ENCODE measurements around the gene ESYT1.

ESYT1 gene

DNA sequence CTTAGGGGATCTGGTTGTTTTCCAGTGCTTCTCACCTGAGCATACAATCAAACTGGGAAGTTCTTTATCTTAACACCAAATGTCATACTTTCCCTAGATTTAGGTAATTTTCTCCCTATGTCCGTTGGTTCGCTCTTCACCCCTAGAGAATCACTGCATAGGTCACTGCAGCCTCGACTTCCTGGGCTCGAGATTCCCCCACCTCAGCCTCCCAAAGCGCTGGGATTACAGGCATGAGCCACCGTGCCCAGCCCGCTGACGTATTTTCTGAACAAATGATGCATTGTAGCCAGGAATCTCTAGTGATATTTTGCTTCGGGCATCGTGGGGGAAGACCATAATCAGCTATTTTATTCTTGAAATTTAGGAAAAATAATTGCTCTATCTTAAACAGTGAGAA lies 12.7 kb upstream of the ESYT1 start:
- TF ChIP-seq GATA1 (IDR thresholded peaks at IDR 0.05; ENCODE audit: low read depth, low read length) (no peak), POLR2A (IDR thresholded peaks at IDR 0.05; ENCODE audit: low read length) (no peak)
- no peak for DNase-seq

DNA sequence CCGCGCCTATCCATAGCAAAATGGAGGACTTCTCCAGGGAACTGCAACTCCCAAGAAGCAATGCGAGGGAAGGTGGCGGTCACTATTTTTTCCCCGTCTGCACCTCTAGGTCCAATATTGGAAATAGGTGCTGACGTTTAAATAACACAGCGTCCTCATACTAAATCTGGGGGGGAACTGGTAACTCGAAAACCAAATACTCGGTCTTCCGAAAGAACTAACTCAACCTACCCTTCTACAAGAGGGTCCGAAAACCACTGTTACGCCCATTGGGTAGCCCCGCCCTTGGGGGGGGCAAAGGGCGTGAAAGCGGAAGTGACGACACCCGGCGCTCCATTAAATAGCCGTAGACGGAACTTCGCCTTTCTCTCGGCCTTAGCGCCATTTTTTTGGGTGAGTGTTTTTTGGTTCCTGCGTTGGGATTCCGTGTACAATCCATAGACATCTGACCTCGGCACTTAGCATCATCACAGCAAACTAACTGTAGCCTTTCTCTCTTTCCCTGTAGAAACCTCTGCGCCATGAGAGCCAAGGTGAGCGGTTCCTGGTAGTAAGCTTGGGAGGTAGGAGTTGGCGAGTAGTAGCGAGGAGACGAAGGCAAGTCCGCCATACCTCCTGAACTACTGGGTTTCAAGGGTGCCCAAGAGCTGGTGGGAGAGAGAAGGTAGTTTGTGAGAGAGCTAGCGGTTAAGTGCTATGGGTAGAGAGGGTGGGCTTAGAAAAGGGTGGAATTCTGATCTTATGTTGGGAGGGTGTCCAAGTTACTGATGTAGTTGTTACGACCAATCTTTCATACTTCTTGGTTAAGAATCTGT lies 11.6 kb upstream of the ESYT1 start, which contains the start of gene RPL41:
TSS of gene RPL41 (plus strand) at position 367 of the 815 bp plus-strand sequence.
- peak; percentile 96 to 98 for DNase-seq
- TF ChIP-seq POLR2A (IDR thresholded peaks at IDR 0.05; ENCODE audit: low read length) (peak; percentile 100), GATA1 (IDR thresholded peaks at IDR 0.05; ENCODE audit: low read depth, low read length) (no peak)

DNA sequence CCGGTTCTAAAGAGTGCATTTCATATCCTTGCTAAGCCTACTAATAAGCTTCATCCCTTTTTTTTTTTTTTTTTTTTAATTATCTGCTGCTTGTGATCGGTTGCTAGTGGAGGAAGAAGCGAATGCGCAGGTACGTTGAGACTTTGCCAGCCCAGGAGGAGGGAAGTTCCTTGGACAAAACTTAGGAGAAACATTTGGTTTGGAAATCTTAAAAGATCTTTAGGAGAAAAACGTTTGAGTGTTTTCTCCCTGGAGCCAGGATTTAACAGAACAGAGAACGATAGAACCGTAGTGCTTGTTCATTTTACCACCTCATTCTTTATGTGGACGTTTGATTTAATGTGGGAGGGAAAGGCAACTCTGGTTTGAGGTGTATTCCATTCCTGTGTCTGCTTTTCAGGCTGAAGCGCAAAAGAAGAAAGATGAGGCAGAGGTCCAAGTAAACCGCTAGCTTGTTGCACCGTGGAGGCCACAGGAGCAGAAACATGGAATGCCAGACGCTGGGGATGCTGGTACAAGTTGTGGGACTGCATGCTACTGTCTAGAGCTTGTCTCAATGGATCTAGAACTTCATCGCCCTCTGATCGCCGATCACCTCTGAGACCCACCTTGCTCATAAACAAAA lies 10.9 kb upstream of the ESYT1 start:
- peak in 1 of 2 experiments; percentile 56 for DNase-seq

DNA sequence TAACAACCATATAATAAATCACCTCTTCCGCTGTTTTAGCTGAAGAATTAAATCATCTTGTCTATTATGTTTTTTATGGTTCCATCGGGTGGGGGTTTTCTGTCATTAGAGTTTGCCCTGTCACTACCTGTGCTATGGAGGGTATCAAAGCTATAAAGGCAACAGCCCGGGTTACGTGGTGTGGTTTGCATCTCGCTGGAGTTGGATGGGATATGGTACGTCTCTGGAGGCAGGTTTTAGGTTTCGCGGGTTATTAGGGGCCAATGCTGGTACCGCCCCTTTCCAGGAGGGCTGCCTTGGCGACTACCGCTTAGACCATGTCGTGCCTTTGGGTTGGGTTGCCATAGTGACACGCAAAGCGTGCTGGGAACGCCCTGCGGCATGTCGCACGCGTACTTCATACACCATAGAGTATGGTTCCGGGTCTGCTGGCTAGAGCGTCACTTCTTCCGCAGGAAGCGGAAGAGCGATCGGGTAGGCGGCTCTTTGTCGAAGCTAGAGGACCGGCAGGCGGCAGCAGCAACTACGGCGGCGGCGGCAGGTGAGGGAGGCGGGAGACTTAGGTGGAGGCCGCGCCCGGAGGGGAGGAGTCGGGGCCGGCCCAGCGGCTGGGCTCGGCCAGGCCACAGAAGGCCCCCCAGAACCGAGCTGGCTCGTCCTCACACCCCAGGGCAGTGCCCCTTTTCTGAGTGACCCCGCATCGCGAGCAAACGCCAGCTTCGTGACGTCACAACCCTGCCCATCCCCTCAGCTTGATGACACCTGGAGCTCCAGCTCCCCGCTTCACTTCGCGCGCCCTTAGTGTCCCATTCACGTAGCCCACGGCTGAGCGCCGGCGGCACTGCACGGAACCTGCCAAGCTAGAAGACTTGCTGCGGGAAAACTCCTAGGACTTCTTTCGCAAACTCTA lies 10.0 kb upstream of the ESYT1 start, which contains the start of gene ZC3H10:
TSS of gene ZC3H10 (plus strand) at position 489 of the 910 bp plus-strand sequence. CDS start 2,297 bp downstream, outside the sequence.
- DNase-seq = peak; percentile 99 to 100
- TF ChIP-seq POLR2A (IDR thresholded peaks at IDR 0.05; ENCODE audit: low read length) (peak; percentile 96), GATA1 (IDR thresholded peaks at IDR 0.05; ENCODE audit: low read depth, low read length) (no peak)

DNA sequence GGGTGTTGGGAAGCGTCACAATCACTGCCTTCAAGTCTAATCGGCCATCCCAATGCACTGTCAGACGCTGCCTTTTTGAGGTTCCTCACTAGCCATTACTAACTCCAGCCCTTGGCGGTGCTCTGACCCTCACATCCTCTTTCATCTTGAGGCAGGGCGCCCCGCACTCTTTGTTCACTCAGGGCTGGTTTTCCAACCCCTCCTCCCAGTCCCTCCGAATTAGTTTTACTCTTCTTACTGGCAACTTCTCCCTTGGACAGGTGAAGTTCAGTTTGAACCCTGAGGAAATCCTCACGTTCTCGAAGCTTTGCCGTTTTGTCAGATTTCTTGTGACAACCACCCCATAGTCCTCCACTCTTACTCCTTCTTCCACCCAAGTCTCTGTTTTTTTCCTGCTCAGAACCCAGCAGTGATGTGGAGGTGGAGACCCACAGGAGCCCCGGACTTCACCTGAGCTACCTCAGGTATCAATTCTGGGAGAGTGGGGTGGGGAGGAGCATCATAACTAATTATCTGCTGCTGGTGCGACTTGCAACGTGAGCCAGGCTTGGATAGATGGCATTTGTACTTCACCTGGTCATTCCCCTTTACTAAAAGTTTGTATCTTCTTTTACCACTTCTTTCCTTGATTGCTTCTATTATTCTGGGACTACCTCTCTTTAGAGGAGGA lies 9.2 kb upstream of the ESYT1 start:
- TF ChIP-seq GATA1 (IDR thresholded peaks at IDR 0.05; ENCODE audit: low read depth, low read length) (no peak), POLR2A (IDR thresholded peaks at IDR 0.05; ENCODE audit: low read length) (no peak)
- no peak for DNase-seq

DNA sequence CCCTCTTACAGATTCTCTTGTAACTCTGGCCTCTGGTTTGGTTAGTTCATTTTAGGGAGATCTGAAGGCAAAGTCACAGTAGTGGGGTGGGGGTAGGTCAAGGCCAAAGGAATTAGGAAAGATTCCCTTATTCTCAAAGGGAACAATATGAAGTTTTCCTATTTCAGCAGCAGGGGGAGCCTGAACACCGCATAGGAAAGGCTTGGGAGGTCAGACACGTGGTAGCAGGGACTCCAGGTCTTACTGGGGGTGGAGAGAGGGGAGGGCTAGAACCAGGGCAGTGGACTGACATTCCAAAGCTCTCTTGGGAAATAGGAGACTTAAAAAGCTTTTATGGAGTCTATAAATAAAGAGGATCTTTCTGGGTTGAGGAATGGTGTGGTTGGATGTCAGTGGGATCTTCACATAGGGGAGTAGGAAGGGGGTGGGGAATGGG lies 8.7 kb upstream of the ESYT1 start:
- TF ChIP-seq GATA1 (IDR thresholded peaks at IDR 0.05; ENCODE audit: low read depth, low read length) (no peak), POLR2A (IDR thresholded peaks at IDR 0.05; ENCODE audit: low read length) (no peak)
- DNase-seq = peak; percentile 86 to 90

DNA sequence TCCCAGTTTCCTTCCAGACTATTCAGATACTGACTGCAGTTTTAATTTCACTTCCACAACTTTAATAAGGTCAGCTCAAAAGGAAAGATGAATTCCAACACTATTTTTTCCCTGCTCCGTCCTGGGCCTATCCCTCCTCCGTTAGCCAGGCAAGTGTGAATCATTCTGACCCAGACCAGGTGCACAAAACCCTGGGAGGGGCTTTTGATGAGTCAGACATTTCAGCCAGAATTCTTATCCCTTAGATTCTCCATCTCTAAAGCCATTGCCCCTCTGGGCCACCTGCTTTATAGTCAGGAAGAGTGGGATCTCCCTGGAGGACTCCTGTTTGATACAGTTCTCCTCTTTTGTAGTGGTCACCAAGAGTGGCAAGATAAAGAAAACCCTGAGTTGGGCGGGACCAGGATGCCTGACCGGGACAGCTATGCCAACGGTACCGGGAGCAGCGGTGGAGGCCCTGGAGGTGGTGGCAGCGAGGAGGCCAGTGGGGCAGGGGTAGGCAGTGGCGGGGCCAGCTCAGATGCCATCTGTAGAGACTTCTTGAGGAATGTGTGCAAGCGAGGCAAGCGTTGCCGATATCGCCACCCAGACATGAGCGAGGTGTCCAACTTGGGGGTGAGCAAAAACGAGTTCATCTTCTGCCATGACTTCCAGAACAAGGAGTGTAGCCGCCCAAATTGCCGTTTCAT lies 7.8 kb upstream of the ESYT1 start:
- DNase-seq = no peak
- TF ChIP-seq POLR2A (IDR thresholded peaks at IDR 0.05; ENCODE audit: low read length) = no peak
- TF ChIP-seq GATA1 (IDR thresholded peaks at IDR 0.05; ENCODE audit: low read depth, low read length) = no peak

DNA sequence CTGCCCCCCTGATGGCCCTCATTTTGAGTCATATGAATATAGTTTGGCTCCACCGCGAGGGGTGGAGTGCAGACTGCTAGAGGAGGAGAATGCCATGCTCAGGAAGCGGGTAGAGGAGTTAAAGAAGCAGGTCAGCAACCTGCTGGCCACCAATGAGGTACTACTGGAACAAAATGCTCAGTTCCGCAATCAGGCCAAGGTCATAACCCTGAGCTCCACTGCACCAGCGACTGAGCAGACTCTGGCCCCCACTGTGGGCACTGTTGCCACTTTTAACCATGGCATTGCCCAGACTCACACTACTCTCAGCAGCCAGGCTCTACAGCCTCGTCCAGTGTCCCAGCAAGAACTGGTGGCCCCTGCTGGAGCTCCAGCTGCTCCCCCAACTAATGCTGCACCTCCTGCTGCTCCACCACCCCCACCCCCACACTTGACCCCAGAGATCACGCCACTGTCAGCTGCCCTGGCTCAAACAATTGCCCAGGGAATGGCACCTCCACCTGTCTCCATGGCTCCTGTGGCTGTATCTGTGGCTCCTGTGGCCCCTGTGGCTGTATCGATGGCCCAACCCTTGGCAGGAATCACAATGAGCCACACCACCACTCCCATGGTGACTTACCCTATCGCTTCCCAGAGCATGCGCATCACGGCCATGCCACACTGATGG lies 6.7 kb upstream of the ESYT1 start:
- no peak for DNase-seq
- TF ChIP-seq GATA1 (IDR thresholded peaks at IDR 0.05; ENCODE audit: low read depth, low read length) = no peak
- TF ChIP-seq POLR2A (IDR thresholded peaks at IDR 0.05; ENCODE audit: low read length) = no peak

DNA sequence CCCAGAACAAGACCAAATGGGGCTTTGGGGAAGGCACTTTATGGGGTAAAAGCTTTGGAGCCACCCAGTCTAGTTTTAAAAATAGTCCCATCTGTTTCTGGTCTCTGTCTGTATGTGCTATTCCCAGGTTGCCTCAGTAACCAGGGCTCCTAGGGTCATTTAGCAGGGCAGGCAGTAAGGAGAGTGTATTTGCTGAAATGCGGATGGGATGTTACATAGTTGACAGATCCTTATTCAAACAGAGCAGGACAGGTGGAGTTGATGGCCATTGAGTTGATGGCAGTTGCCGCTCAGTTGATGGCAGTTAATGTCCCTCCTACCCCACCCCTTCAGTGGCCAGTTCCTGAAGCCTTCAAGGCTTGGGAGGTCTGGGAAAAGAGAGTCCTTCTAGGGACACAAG lies 5.4 kb upstream of the ESYT1 start:
- TF ChIP-seq POLR2A (IDR thresholded peaks at IDR 0.05; ENCODE audit: low read length) (no peak), GATA1 (IDR thresholded peaks at IDR 0.05; ENCODE audit: low read depth, low read length) (no peak)
- no peak for DNase-seq

DNA sequence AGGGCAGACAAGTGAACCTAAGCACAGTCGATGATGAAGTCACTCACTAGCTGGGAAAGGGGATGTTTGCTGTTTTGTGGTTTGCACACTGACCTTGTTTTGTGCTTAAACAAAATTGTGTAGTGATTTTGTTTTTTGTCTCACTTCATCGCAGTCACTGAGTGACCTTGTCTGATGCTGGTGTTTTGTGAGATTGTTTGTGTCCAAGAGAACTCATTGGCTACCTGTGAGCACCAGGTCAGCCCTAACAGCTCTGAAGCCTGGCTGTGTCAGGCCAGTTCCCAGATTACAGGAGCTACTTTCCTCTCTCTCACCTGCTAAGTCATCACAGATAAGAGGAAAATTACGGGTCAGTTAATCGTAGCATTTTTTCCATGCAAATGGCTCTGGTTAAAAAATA lies 3.9 kb upstream of the ESYT1 start:
- no peak for DNase-seq
- TF ChIP-seq GATA1 (IDR thresholded peaks at IDR 0.05; ENCODE audit: low read depth, low read length) = no peak
- TF ChIP-seq POLR2A (IDR thresholded peaks at IDR 0.05; ENCODE audit: low read length) = no peak

DNA sequence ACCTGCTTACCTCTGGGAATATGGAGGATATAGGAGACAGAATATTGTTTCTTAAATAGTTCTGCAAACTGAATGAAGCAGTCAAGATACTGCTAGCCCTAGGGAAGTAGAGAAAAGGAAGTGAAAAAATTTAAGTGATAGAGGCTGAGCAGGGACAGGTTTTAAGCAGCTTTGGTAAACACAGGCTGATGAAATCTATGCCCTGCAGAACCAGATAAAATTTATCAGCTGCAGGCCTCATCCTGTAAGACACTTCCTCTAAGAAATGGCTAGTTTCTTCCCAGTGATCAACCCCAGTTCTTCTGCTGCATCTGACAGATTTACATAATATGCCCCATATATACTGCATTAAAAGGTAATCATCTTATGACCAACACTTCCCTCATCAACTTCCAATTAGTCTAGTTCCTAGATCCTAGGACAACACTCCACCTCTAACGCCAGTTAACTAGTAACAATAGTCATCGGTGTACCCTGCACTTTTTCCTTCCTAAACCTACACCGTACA lies 1.3 kb upstream of the ESYT1 start:
- TF ChIP-seq POLR2A (IDR thresholded peaks at IDR 0.05; ENCODE audit: low read length) (no peak), GATA1 (IDR thresholded peaks at IDR 0.05; ENCODE audit: low read depth, low read length) (no peak)
- DNase-seq = peak; percentile 79 to 86

DNA sequence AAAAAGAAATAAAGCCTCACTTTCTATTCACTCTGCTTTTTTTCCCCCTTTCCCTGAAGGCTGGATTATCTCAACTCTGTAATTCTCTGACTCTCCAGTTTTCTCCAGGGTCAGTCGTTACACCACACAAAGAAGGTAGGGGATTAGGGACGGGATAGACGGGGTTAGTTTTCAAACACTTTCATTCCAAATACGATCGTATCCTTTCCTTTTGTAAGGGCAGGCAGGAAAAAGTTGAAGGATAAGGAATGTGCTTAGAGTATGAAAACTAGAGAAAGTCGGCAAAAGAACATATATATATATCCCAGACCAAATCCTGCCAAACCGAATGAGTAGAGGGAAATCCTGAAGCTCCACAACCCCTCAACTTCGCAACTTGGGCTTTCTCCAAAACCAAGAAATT lies 581 bp upstream of the ESYT1 start:
- TF ChIP-seq POLR2A (IDR thresholded peaks at IDR 0.05; ENCODE audit: low read length) (no peak), GATA1 (IDR thresholded peaks at IDR 0.05; ENCODE audit: low read depth, low read length) (no peak)
- DNase-seq = no peak
